Left renal cortex interstitium (tissue), 4 donors: ENCODE results near the gene PREB. TPM values are rescaled to one million over a fixed set of nuclear protein-coding genes. Genes with fewer than 3 reads are reported as not detected.
A peak's percentile ranks its signal among the peaks of the same experiment; 100 is the strongest.
"Not testable (repeated sequence)": the region's sequence is repeated elsewhere in the genome, so short reads cannot be mapped to it uniquely, and the experiment has no call there.

ENCODE experiments used
- DNase-seq, 4 donors: peaks; one replicate each; pipeline ENCODE4 v3.0.0-alpha.2; 2013; ENCODE audit warnings: low read depth in 4 of 4, low spot score in 2 of 4, missing footprints in 1 of 4
- polyA plus RNA-seq, 4 donors: library from polyadenylated mRNA; unstranded; fragments of 120-200 nt; gene quantifications; one replicate each; pipeline ENCODE4 v1.2.1, GENCODE V29; 2013; ENCODE audit not compliant: insufficient read length in 4 of 4

Gene PREB
- polyA plus RNA-seq, 4 donors, result 46.6 to 54.1 (median 52.2) TPM

DNA sequence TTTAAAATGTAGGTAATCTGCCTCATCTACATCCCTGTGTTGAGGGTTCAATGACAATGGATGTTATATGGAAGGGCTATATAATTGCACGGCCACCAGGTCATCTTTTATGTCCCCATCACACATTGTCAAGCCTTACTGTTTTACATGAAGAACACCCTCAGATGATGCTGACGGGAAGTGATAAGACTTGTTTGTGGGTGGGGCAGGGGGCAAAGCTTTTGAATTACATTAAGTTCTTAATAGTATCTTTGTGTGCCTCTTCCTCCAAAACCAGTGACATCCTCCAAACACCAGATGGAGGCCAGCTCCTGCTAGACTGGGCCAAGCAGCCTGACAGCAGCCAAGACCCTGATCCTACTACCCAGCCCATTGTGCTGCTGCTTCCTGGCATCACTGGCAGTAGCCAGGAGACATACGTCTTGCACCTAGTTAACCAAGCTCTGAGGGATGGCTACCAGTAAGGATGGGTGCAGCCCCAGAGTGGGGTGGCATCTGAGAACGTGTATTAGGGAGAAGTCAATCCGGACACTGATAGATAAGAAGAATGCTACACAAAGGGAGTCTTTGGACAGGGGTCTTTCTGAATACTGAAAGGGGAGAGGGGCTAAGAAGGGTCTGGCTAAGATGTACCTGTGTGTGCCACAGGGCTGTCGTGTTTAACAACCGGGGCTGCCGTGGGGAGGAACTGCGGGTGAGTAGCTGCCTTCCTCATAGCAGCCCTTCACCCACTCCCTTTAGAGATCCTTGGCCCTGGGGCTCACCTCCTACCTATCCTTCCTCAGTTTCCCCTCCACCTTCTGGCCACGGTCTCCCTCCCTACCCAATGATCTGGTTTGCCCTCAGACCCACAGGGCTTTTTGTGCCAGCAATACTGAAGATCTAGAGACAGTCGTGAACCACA is 5.5 kb downstream of the PREB start:
- DNase-seq, result no peak

DNA sequence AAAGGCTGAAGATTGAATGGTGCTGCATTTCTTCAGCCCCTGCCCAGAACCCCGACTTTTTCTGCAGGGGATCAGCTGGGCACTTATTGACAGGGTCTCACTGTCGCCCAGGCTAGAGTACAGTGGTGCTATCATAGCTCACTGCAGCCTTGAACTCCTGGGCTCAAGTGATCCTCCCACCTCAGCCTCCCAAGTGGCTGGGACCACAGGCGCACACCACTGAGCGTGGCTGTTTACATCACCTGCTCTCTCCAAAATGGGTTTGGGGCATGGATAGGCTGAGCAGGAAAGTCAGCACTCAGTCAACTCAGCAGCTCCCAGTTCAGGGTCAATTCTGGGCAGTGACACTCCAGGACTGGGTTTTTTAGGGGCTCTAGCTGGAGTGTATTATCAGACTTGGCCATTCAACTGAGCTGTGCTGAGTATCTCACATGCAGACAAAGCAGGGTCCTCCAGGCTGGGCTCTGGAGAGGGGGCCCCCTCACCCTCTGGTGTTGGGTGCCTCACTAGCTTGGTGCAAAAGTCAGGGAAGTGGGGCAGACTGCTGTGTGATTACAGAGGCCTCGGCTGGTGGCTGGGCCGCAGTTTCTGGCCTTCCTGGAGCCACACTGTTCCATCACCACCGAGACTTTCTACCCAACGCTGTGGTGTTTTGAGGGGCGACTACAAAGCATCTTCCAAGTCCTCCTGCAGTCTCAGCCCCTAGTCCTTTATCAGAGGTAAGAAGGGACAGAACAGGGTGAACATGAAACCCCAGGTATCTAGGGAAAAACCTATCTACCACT is 6.4 kb downstream of the PREB start:
- no peak for DNase-seq

DNA sequence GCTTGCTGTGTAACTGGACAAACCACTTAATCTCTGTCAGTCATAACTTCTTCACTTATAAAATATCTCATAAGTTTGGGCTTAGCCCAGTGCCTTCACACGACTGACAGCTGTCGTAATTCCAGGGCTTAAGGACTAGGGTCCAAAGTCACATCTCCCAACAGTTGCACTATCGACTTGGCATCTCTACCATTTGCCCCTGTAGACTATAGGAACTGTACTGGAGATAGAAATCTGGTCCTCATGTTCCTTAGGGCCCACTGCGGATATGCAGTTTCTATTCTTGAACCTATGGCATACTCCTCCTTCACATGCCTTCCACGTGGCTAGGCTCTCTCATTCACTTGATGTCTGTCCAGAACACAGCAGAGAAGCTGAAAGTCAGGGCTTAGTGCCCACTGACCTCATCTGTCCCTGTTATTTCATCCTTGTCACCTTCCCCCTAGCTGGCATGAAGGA is 8.2 kb downstream of the PREB start:
- DNase-seq, result no peak

DNA sequence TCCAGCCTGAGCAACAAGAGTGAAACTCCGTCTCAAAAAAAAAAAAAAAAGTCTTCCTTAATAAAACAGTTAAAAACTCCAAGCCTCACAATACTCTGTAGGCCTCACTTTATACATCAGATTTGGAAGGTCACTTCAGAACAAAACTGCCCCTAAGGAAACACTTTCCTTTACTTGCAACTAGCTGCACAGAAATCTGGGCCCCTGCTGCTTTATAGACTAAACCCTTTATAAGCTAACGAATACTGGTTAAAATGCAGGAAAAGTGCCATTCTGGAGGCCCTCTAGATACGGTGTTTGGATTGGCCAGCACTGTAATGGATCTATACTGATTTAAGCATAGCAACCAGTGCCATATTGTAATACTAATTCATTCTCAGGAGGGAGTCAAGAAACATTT is 9.3 kb downstream of the PREB start:
- DNase-seq, result no peak

DNA sequence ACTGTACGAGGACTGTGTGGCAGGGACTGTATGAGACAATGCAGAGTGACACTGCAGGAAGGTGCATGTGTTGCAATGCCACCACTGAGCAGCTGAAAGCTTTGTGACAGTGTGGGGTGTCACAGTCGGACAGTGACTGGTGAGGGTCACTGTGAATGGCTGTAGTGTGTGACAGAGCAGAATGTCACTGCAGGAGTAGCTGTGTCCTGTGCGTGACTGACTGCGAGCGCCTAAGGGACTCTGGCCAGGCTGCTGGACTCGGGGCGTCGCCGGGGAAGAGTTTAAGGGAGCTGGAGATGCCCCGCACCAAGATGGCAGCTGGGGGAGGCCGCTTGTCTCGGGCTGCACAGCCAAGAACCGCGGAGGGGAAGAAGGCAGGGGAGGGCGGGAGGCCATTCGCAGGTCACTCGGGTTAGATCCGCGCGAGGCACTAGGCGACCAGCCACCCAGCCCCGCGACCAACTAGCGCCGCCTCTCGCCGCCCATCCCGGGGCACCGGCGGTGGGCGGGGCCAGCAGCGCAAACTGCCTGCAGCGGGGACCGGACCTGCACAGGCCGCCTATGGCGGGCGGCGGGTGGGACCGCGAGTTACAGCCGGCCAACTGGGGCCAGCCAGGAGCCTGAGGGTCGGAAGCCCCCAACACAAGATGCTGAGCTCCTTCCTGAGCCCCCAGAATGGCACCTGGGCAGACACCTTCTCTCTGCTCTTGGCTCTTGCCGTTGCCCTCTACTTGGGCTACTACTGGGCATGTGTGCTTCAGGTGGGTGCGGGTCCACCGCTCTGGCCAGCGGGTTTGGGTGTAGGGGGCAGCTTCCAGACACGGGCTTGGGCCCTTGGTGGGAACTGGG is 10.9 kb downstream of the PREB start, which contains the start of gene ABHD1:
Gene ABHD1 (plus strand): TSS at position 514 of the 849 bp plus-strand sequence. CDS start 134 bp downstream, at position 648.
- DNase-seq, result peak in 1 of 4 donors; percentile 24

DNA sequence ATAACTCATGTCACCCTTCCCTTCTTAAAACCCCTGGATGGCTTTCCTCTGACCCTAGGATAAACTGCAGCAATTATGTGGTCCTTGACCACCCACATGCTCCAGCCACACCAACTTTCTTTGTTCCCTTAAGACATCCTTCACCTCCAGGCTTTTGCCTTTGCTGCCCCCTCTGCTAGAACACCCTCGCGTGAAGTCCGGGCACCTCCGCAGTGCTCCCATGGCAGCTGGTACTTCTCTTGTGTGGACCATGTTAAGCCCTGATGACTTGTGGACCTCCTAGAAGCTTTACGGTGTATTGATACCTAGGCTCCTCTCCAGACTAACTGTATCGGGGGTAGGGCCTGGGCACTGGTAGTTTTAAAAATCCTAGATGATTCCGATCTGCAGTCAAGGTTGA is 11.6 kb downstream of the PREB start:
- DNase-seq, result no peak

DNA sequence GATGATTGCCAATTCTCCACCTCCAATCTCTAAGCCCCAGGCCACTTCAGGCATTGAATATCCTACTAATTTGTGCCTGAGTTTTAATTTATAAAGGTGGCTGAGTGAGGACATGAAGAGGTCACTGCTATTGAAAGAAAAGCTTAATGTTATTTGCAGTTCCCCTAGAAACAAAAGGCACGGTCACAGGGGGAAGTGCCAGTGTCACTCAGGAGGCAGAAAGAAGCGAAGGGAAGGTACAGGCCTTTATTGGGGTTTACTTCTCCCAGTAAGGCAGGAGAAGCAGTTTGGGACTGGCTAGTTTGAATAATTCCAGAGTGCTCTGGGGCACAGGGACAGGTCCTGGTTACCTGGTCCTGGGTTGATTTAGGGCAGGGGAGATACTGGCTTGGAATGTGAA is 12.5 kb downstream of the PREB start:
- no peak for DNase-seq

DNA sequence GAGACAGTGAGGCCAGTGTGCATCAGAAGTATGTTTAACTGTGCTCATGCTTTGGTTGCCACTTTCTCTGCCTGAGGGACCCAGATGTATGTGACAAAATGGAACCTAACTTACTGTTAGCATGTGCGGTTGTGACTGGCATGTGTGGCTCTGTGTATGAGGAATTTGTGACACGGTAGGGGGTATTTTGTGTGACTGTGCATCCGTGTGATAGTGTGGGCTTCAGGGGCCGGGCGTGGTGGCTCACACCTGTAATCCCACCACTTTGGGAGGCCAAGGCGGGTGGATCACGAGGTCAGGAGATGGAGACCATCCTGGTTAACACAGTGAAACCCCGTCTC is 15.1 kb downstream of the PREB start:
- not testable (repeated sequence) for DNase-seq

DNA sequence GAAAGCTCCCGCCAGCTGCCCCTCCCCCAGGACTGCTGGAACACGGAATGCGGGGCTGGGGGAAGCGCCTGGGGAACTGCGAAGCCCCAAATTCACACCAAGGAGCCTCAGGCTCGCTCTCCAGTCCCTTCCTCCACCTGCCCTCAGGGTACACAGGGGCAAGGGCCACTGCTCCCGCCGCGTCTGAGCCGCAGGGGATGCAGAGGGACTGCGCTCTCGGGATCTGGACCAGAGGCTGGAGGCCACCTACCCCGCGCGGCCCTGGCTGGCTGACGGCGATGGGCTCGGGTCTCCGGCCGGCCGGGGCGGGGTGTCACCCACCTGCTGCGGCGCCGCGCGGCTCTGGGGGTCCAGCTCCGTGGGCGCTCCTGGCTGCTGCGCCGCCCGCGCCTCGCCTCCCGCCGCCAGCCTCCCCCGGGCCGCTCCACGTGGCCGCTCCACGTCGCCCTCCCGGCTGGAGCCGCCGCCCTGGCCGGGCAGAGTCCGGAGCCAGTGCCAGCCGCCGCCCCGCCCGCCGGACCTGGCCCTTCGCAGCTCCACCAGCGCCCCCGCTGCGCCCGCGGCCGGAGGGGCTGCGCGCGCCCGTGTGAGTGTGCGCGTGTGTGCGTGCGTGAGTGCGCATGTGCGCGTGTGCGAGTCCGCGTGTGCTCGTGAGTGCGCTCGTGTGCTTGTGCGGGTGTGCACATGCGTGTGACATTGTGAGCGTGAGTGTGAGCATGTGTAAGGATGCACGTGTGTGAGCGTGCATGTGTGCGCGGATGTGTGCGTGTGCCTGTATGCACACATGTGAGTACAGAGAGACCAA is 15.7 kb downstream of the PREB start, which contains the start of gene CGREF1:
Gene CGREF1 (minus strand): TSS at position 604 of the 805 bp plus-strand sequence. CDS start 14,762 bp downstream, outside the sequence.
- no peak for DNase-seq

DNA sequence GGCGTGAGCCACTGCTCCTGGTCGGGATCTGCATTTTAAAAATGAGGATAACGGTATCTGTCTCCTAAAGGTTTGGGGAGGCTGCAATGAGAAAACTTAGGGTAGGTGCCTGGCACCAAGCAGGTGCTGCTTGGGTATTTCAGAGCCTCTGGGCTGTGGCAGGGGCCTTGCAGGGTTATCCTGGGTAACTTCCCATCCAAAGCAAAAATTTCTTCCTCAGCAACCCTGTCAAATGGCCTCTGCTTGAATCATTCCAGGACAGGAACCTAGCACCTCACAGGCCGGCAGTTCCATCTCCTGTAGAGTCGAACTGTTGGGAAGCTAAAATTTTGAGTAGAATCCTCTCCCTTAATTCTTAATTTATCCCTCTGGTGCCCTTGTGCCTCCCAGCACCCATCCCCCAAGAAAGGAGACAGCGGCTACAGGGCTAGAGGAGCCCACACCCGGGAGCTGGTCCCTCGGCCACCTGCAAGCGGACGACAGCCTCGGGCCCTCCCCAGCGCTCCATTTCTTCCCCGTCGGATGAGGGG is 16.4 kb downstream of the PREB start:
- DNase-seq, result no peak

DNA sequence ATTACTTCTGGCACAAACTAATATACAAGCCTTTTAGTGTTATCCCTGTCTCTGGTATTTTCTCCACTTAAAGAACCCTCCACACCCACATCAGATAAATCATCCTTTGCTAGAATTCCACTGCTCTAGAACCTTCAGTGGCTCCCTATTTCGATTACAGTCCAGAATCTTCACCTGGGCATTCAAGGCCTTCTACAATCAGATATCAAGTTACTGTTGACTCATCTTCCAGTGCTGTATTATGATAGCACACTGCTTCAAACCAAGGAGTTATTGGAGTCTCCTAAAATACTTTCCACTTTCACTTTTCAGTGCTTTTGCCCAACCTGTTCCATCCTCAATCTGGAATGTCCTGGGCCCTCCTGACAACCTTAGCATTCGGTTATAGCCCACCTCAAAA is 18.9 kb downstream of the PREB start:
- no peak for DNase-seq

DNA sequence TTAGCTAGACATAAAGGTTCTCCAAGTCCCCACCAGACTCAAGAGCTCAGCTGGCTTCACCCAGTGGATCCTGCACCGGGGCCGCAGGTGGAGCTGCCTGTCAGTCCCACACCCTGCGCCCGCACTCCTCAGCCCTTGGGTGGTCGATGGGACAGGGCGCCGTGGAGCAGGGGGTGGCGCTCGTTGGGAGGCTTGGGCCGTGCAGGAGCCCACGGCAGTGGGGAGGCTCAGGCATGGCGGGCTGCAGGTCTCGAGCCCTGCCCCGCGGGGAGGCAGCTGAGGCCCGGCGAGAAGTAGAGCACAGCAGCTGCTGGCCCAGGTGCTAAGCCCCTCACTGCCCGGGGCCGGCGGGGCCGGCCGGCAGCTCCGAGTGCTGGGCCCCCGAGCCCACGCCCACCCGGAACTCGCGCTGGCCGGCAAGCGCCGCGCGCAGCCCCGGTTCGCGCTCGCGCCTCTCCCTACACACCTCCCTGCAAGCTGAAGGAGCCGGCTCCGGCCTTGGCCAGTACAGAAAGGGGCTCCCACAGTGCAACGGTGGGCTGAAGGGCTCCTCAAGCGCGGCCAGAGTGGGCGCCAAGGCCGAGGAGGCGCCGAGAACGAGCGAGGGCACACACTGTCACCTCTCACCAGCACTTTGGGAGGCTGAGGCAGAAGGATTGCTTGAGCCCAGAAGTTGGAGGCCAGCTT is 22.9 kb downstream of the PREB start:
- not testable (repeated sequence) for DNase-seq

DNA sequence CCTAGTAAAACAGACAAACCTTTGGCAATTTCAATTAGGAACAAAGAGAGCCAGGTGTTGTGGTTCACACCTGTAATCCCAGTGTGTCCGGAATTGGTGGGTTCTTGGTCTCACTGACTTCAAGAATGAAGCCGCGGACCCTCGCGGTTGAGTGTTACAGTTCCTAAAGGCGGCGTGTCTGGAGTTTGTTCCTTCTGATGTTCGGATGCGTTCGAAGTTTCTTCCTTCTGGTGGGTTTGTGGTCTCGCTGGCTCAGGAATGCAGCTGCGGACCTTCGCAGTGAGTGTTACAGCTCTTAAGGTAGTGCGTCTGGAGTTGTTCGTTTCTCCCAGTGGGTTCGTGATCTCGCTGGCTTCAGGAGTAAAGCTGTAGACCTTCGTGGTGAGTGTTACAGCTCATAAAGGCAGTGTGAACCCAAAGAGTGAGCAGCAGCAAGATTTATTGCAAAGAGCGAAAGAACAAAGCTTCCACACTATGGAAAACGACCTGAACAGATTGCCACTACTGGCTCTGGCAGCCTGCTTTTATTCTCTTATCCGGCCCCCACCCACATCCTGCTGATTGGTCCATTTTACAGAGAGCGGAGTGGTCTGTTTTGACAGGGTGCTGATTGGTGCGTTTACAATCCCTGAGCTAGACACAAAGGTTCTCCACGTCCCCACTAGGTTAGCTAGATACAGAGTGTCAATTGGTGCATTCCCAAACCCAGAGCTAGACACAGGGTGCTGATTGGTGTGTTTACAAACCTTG is 23.7 kb downstream of the PREB start:
- not testable (repeated sequence) for DNase-seq

DNA sequence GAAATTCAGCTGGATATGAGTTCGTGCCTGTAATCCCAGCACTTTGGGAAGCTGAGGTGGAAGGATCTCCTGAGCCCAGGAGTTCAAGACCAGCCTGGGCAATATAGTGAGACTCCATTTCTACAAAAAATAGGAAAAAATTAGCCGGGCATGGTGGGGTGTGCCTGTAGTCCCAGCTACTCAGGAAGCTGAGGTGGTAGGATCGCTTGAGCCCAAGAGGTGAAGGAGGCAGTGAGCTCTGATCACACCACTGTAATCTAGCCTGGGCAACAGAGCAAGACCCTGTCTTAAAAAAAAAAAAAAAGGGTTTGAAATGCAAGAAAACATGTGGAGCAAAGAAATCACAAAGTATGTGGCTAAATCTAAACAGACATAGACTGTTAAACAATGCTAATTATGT is 25.4 kb downstream of the PREB start:
- no peak for DNase-seq

DNA sequence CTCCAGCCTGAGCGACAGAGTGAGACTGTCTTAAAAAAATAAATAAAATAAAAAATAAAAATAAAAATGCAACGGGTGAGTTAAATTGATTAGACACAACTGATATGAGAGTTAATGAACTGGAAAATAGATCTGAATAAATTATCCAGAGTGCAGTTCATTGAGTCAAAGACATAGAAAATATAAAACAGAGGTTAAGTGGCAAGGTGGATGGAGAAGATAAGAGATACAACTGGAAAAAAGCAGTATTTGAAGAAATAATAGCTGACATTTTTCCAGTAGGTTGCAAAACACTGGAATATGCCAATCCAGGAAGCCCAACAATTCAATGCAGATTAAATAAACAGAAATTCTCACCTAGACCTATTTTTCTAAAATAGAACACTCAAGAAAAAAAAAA is 26.2 kb downstream of the PREB start:
- DNase-seq, result no peak

DNA sequence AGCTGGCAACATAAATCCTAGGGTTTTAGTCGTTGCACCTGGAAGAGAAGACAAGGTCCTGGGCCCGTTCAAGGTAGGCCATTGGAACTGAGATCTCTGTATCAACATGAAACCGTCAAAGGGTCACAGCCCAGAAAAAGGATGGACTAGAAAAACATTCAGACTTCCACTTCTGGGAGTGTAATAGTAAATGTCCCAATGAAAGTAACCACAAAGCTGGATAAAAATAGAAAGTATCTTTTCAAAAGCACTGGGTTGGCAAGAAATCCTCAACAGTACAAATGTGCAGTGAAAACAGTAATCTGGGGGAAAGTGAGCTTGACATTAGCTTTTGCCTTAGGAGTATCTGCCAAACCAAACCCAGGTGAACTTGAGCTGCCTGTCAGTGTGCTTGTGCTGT is 28.5 kb downstream of the PREB start:
- no peak for DNase-seq

DNA sequence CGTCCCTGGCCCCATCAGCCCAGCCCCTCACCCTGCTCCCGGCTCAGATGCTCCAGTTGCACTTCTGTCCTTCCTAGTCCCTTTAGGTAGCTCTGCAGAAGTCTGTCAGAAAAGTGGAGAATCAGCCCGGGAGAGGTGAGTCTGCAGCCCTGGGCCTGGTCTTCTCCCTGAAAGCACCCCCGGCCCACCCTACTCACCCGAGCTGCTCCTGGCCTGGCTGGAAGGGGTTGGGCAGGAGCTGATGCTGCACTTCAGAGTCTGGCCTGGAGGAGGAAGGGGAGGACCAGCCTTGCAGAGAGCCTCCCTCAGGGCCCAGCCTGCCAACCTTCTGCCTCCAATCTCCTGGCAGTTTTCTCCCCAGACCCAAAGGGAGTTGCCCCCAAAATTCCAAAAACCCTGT is 32.1 kb downstream of the PREB start:
- no peak for DNase-seq

DNA sequence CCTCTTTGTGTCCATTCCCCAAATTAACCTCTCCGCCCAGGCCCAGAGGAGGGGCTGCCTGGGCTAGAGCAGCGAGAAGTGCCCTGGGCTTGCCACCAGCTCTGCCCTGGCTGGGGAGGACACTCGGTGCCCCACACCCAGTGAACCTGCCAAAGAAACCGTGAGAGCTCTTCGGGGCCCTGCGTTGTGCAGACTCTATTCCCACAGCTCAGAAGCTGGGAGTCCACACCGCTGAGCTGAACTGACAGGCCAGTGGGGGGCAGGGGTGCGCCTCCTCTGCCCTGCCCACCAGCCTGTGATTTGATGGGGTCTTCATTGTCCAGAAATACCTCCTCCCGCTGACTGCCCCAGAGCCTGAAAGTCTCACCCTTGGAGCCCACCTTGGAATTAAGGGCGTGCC is 34.4 kb downstream of the PREB start:
- DNase-seq, result no peak
